Activated B cell treated with CpG ODN at 0.5 μM for 24 hours (primary cell): ENCODE data around the gene TMEM170B. TPM values are rescaled to one million over a fixed set of nuclear protein-coding genes. Genes with fewer than 3 reads are reported as not detected.

Experiments used
- ATAC-seq: fragments of 200-7000 bp; cut with Tn5 transposase; one replicate; pipeline ENCODE4 v1.10.0; 2021; ENCODE audit warnings: low read depth, mild to moderate bottlenecking, moderate library complexity
- CTCF ChIA-PET: fragments of 350-600 bp; sonication (Branson Sonifier 250); formaldehyde crosslinking; loops from one replicate; lab custom pipeline; 2021; ENCODE audit warnings: antibody characterized with exemption; lab: Charles Lee
- POLR2A ChIA-PET: fragments of 350-600 bp; sonication (Branson Sonifier 250); formaldehyde crosslinking; loops from one replicate; lab custom pipeline; 2021; ENCODE audit warnings: antibody characterized with exemption; lab: Charles Lee
- DNase-seq: peaks from one replicate; pipeline ENCODE4 v3.0.0; 2022
- H3K27ac Mint-ChIP-seq: one replicate; pipeline ENCODE4 v1.8.0; 2020; ENCODE audit warnings: mixed read lengths
- H3K27me3 Mint-ChIP-seq: one replicate; pipeline ENCODE4 v1.8.0; 2021; ENCODE audit warnings: mixed read lengths
- H3K36me3 Mint-ChIP-seq: one replicate; pipeline ENCODE4 v1.8.0; 2021; ENCODE audit warnings: low read depth, mixed read lengths
- H3K4me1 Mint-ChIP-seq: one replicate; pipeline ENCODE4 v1.8.0; 2021; ENCODE audit warnings: mixed read lengths
- H3K4me3 Mint-ChIP-seq: one replicate; pipeline ENCODE4 v1.8.0; 2020; ENCODE audit warnings: mild to moderate bottlenecking, mixed read lengths
- H3K9me3 Mint-ChIP-seq: one replicate; pipeline ENCODE4 v1.8.0; 2020; ENCODE audit warnings: mixed read lengths
- CTCF ChIP-seq: fragments of 200-600 bp; IDR thresholded peaks from one replicate; pipeline ENCODE4 v1.8.0; 2022; ENCODE audit warnings: antibody characterized with exemption, mild to moderate bottlenecking
- intact Hi-C: fragments of 100-400 bp; cut with micrococcal nuclease; formaldehyde crosslinking; loops from one replicate; pipeline ENCODE4 v1.15.1; 2024
- total RNA-seq: library from RNA; stranded (reverse); gene quantifications from 2 replicates; pipeline ENCODE4 v1.2.3, GENCODE V29; 2022

TMEM170B gene
- total RNA-seq, 1 donor from 2014 or later: 2.6 TPM

- no peaks in the 10 kb centered on the region for H3K36me3 Mint-ChIP-seq
- no peak for DNase-seq
- no peak overlapping the region for H3K27ac Mint-ChIP-seq
- no peaks in the 10 kb centered on the region for H3K9me3 Mint-ChIP-seq
- H3K4me3 Mint-ChIP-seq: no peak overlapping the region
- TF ChIP-seq CTCF: no peak
- H3K27me3 Mint-ChIP-seq: peaks cover 12% of the 10 kb centered on the region
- ATAC-seq: no peak
- no peaks in the 10 kb centered on the region for H3K4me1 Mint-ChIP-seq
- ChIA-PET POLR2A (no interaction called here), CTCF (no interaction called here)
- intact Hi-C loops: no loop called here
These were observed 54.9 kb downstream of the TMEM170B start for GRCh38 chr6:11592294-11592906.

- no peak overlapping the region for H3K4me3 Mint-ChIP-seq
- ChIA-PET POLR2A (no interaction called here), CTCF (no interaction called here)
These were observed 55.5 kb downstream of the TMEM170B start for GRCh38 chr6:11593096-11593495.

GRCh38 chr6:11595903-11596302 lies 58.4 kb downstream of the TMEM170B start:
- intact Hi-C loops: no loop called here
- Mint-ChIP-seq H3K36me3 (no peaks in the 10 kb centered on the region), H3K4me1 (no peaks in the 10 kb centered on the region), H3K27me3 (peaks cover 9% of the 10 kb centered on the region), H3K9me3 (no peaks in the 10 kb centered on the region), H3K4me3 (no peak overlapping the region), H3K27ac (no peak overlapping the region)
- ATAC-seq: no peak
- ChIA-PET CTCF (no interaction called here), POLR2A (no interaction called here)
- DNase-seq: no peak
- TF ChIP-seq CTCF: no peak

More at GRCh38 chr6:11593096-11593495, 55.5 kb downstream of the TMEM170B start:
- Mint-ChIP-seq H3K9me3 (no peaks in the 10 kb centered on the region), H3K36me3 (no peaks in the 10 kb centered on the region), H3K27me3 (peaks cover 6% of the 10 kb centered on the region), H3K27ac (no peak overlapping the region), H3K4me1 (no peaks in the 10 kb centered on the region)
- DNase-seq (no peak), ATAC-seq (no peak)
- TF ChIP-seq CTCF: no peak
- intact Hi-C loops: no loop called here

- Mint-ChIP-seq H3K27me3 (peaks cover 12% of the 10 kb centered on the region), H3K4me3 (no peak overlapping the region), H3K27ac (no peak overlapping the region), H3K4me1 (no peaks in the 10 kb centered on the region), H3K9me3 (no peaks in the 10 kb centered on the region), H3K36me3 (no peaks in the 10 kb centered on the region)
- ATAC-seq: no peak
- TF ChIP-seq CTCF: no peak
- ChIA-PET CTCF (no interaction called here), POLR2A (no interaction called here)
- intact Hi-C loops: no loop called here
- no peak for DNase-seq
These were observed 59.2 kb downstream of the TMEM170B start for GRCh38 chr6:11596640-11597237.

- no peaks in the 10 kb centered on the region for H3K4me1 Mint-ChIP-seq
- H3K36me3 Mint-ChIP-seq: no peaks in the 10 kb centered on the region
- ATAC-seq (no peak), DNase-seq (no peak)
- TF ChIP-seq CTCF: no peak
- no peak overlapping the region for H3K27ac Mint-ChIP-seq
- CTCF ChIA-PET: no interaction called here
- intact Hi-C loops: no loop called here
- POLR2A ChIA-PET: no interaction called here
- H3K27me3 Mint-ChIP-seq: peaks cover 20% of the 10 kb centered on the region
- no peak overlapping the region for H3K4me3 Mint-ChIP-seq
- H3K9me3 Mint-ChIP-seq: no peaks in the 10 kb centered on the region
These were observed 61.1 kb downstream of the TMEM170B start for GRCh38 chr6:11598687-11599086.
